ENCODE measurements around the gene HOXC10.

HOXC10 gene

GRCh38 chr12:53950789-53951576, 34.0 kb upstream of the HOXC10 start:
- DNase-seq: no peak

- no peak for DNase-seq
Observed at GRCh38 chr12:53951577-53952334, 33.2 kb upstream of the HOXC10 start.

GRCh38 chr12:53952335-53952694, 32.6 kb upstream of the HOXC10 start:
- no peak for DNase-seq

- DNase-seq: no peak
Observed at GRCh38 chr12:53952871-53953734, 31.8 kb upstream of the HOXC10 start.

GRCh38 chr12:53953831-53954693, 30.9 kb upstream of the HOXC10 start:
- DNase-seq: no peak

GRCh38 chr12:53954694-53955035, 30.3 kb upstream of the HOXC10 start, which contains the start of gene HOXC12:
Gene HOXC12, plus strand, starts transcription at chr12:53954903. Its CDS starts 27 bp downstream, at chr12:53954930.
- no peak for DNase-seq

- DNase-seq: no peak
Observed at GRCh38 chr12:53955036-53955775, 29.7 kb upstream of the HOXC10 start.

- no peak for DNase-seq
Observed at GRCh38 chr12:53955776-53956250, 29.1 kb upstream of the HOXC10 start.

GRCh38 chr12:53956251-53956887, 28.6 kb upstream of the HOXC10 start:
- no peak for DNase-seq

GRCh38 chr12:53956914-53957536, 27.9 kb upstream of the HOXC10 start:
- no peak for DNase-seq

GRCh38 chr12:53958128-53958527, 26.8 kb upstream of the HOXC10 start:
- DNase-seq: no peak

- no peak for DNase-seq
Observed at GRCh38 chr12:53959314-53959713, 25.6 kb upstream of the HOXC10 start.

- no peak for DNase-seq
Observed at GRCh38 chr12:53960187-53961024, 24.5 kb upstream of the HOXC10 start.

- DNase-seq: no peak
Observed at GRCh38 chr12:53961025-53961761, 23.8 kb upstream of the HOXC10 start.

- no peak for DNase-seq
Observed at GRCh38 chr12:53963005-53963404, 21.9 kb upstream of the HOXC10 start.

- DNase-seq: no peak
Observed at GRCh38 chr12:53963434-53964314, 21.3 kb upstream of the HOXC10 start.

- DNase-seq: no peak
Observed at GRCh38 chr12:53964315-53964713, 20.6 kb upstream of the HOXC10 start.
